NOMO-1 (cell line): ENCODE results near the gene TPCN2.

Experiments used
- DNase-seq, 2 experiments: peaks; one replicate each; lab custom pipeline; 2025; ENCODE audit not compliant: unreplicated experiment in 2 of 2; lab: John Stamatoyannopoulos, UW

The TPCN2 gene

GRCh38 chr11:69091638-69092165 is 43.0 kb downstream of the TPCN2 start:
- no peak for DNase-seq

DNA sequence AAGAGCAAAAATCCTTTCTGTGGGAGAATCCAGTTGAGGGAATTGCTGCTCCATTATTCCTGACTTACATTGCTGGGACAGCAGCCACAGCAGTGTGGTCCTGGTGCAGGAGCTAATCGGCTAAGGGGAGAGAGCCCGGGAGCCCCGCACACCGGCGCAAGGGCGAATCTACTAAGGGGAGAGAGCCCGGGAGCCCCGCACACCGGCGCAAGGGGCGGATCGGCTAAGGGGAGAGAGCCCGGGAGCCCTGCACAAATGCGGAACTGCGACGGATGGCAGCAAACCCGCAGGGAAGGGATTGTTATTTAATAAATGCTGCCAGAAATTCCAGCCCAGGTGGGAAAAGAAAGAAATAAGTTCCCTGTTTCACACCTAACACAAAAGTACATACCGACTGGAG is 43.5 kb downstream of the TPCN2 start:
- DNase-seq, result no peak

GRCh38 chr11:69093106-69093505 is 44.4 kb downstream of the TPCN2 start:
- DNase-seq, result no peak

GRCh38 chr11:69094111-69094914 is 45.6 kb downstream of the TPCN2 start:
- DNase-seq, result no peak

GRCh38 chr11:69094915-69095290 is 46.2 kb downstream of the TPCN2 start:
- no peak for DNase-seq

GRCh38 chr11:69095300-69095699 is 46.6 kb downstream of the TPCN2 start:
- DNase-seq, result no peak

DNA sequence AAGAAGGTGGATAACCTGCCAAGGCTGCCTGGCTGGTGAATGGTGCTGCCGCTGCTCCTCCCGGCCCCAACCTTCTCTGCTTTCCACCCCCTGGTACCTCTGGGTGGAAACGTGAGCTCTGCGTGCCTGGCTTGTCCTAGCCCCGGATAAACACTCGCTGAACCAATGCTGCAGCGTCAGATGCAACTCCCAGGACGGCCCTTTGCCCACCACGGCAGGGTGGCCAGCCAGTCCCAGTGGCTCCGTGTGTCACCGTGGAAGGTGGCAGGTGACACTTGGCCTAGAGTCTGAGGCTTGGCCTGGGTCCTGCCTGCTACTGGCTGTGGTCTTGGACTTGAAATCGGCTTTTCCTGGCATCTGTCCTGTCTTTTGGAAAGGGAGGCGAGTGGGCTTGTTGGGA is 47.7 kb downstream of the TPCN2 start:
- no peak for DNase-seq

- DNase-seq, result no peak
These were observed 48.5 kb downstream of the TPCN2 start for GRCh38 chr11:69097263-69097662.

GRCh38 chr11:69099180-69099579 is 50.4 kb downstream of the TPCN2 start:
- no peak for DNase-seq

DNA sequence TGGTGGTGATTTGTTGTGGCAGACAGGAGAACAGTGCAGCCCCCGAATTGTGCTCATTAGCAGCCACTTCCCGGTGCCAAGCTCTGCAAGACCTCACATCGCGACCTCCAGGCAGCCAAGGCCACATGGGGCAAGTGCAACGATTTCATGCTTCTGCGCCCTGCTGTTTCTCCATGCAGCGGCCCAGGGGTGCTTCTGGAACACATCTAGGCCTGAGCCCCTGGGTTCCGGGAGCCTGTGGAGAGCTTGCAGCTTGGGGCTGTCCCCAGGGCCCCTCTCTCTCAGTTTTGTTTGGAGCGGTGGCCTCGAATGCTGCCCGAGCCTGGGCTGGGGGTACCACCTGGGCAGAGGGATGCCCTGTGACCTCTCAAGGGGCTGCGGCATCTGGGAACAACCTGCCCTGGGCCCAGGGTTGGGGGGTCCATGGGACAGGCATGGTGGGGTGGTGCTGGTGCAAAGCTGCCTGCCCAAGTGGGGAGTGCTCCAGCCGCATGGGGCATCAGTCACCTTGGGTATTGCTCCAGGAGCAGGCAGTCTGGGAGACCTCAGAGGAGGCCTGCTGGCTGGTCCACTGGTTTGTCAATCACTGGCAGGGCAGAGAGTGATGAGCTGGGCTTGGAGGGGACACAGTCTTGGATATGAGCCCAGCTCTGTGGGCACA is 51.9 kb downstream of the TPCN2 start:
- DNase-seq, result no peak

DNA sequence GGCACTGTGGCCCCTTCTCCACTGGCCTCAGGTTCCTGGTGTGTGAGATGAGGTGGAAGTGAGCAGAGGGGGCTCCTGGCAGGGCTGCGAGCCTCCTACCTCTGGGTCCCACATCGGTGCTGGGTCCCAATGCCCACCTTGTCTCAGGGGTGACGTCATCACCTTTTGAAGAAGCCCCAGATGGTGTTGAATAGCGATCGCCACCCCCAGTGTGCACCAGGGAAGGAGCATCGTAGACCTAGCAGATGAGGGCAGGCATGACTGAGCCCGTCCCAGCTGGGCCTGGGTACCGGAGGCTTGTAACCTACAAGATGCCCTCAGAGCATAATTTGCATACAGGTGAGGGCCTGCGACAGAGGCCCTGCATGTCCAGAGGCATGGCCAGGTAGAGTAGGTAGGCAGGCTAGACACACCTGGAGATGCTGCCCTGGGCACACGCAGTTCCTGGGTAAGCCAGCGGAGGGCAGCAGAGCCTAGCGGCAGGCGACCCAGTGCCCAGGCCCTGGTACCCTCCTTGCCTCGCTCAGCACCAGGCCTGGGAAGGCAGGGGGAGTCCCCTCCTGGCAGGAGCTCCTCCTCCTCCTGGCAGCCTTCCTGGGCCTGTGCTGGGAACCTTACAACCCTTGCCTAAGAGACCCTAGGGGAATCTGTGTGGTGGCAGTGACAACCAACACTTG is 52.5 kb downstream of the TPCN2 start:
- peak; percentile 26 to 49 for DNase-seq

- no peak for DNase-seq
These were observed 53.3 kb downstream of the TPCN2 start for GRCh38 chr11:69101792-69102695.

DNA sequence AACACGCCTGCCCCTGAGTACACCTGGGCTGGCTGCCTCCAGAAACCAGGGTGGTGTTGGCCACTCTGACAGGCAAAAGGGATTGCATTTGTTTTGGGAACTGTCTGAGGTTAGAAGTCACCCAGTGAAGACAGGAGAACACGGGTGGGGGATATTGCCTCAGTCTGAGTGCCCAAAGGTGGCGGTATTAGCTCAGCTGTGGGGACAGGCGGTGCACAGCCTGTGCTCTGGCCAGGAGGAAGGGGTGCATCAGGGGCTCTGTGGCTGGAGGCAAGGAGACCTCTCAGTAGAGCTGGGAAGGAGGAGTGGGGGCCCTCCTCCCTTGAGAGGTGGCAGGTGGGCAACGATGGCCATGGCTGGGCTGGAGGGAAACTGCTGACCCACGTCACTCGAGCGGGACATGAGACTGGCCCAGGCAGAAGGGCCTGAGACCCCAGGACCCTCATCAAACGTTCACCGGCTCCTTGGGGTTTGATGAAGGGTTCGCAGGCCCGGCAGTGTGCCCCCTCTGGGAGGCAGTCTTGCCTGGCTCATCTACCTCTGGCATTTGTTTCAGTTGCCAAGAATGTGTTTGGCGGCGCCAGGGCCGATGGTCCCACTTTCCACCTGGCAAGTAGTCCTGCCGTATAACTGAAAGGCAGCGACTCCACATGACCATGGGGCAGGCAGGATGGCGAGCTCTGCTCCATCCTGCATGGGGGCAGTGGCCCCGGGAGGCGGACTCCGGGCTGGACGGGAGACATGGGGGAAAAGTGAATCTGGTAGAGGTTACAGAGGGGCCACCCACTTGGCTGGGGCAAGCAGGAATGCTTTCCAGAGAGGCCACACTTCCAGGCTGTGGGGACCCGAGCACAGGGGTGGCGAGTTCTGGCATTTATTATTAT is 54.2 kb downstream of the TPCN2 start:
- DNase-seq, result no peak

- DNase-seq, result no peak
These were observed 55.6 kb downstream of the TPCN2 start for GRCh38 chr11:69104212-69104855.

DNA sequence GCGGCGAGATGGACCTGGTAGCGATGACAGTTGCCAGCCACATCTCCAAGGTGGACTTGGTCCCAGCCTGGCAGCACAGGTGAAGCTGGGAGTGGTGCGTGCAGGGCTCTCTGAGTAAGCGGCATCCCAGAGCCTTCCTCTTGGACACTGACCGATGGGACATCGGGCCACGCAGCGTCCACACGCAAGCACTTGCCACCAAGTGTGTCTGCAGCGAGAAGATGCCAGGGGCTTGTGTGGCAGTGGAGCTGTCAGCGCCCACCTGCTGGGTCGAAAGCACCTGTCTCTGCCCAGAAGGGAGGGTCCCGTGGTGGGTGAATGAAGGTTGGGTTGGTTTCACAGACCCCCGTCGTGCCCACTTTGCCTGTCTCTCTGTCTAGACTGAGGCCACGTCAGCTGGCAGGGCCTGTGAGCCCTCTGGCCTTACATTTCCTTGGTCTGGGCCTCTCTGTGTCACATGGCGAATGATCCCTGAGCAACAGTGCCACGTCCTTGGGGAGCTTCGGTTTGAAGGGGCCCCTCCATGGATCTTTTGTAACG is 56.2 kb downstream of the TPCN2 start:
- no peak for DNase-seq

DNA sequence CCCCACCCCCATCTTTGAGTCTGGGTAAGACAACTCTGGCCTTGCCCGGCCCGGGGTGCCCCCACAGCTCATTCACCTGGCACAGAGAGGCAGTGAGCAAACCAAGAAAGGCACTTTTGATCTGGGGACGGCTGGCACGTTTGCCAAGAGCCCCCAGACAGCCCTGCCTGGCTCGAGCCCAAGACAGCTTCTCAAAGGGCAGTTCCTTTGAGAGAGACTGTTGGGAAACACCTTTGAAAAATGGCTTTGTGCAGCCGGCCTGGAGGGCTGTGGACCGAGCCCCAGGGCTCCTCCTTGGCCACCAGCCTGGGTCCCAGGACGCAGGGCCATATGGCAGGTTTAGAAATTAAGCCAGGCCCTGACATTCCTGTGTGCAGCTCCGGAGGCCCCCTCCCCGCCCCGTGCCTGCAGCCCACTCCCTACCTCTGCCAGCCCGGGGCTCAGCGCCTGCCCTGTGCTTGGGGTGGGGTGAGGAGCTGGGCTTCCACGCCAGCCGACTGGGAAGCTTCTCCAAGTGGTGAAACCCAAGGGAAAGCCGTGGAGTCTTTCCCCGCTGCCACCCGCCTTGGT is 56.8 kb downstream of the TPCN2 start:
- no peak for DNase-seq

GRCh38 chr11:69106031-69106811 is 57.5 kb downstream of the TPCN2 start:
- DNase-seq, result no peak

- DNase-seq, result no peak
These were observed 58.7 kb downstream of the TPCN2 start for GRCh38 chr11:69107413-69107812.
